Left lung (tissue), 10 donors: ENCODE data around the gene MRPS10. TPM values are rescaled to one million over a fixed set of nuclear protein-coding genes. Genes with fewer than 3 reads are reported as not detected.

Experiments used
- ATAC-seq: fragments of 200-7000 bp; cut with Tn5 transposase; one replicate; pipeline ENCODE4 v1.9.1; 2020; ENCODE audit warnings: moderate library complexity
- DNase-seq, 4 donors: peaks; one replicate each; pipeline ENCODE4 v3.0.0-alpha.2; 2013 to 2020
- H3K27ac ChIP-seq, 2 donors: fragments of 200-600 bp; sonication (generic) in 1 of 2; one replicate each; pipeline versions ENCODE4 v1.5.0 to v1.8.0; 2020 to 2021
- H3K27me3 ChIP-seq, 2 donors: fragments of 200-600 bp; sonication (generic) in 1 of 2; one replicate each; pipeline versions ENCODE4 v1.5.0 to v1.8.0; 2020 to 2021
- H3K36me3 ChIP-seq, 2 donors: fragments of 200-600 bp; sonication (generic) in 1 of 2; one replicate each; pipeline versions ENCODE4 v1.5.0 to v1.8.0; 2020 to 2021
- H3K4me1 ChIP-seq, 2 donors: fragments of 200-600 bp; one replicate each; pipeline ENCODE4 v1.8.0; 2021
- H3K4me3 ChIP-seq, 2 donors: fragments of 200-600 bp; sonication (generic) in 1 of 2; one replicate each; pipeline versions ENCODE4 v1.5.0 to v1.8.0; 2020 to 2021; ENCODE audit warnings: mild to moderate bottlenecking in 1 of 2
- H3K9me3 ChIP-seq, 2 donors: fragments of 200-600 bp; sonication (generic) in 1 of 2; one replicate each; pipeline versions ENCODE4 v1.5.0 to v1.8.0; 2020 to 2021
- CTCF ChIP-seq, 2 donors: fragments of 200-600 bp; sonication (generic) in 1 of 2; IDR thresholded peaks; one replicate each; pipeline versions ENCODE4 v1.5.0 to v1.8.0; 2021; ENCODE audit warnings: antibody characterized with exemption in 2 of 2
- intact Hi-C, 2 donors: fragments of 100-400 bp; cut with DNase I; formaldehyde crosslinking; loops; one replicate each; pipeline versions ENCODE4 v1.11.2 to v1.14.2; 2022
- polyA plus RNA-seq, 6 donors: library from polyadenylated mRNA; unstranded; fragments of 120-200 nt; gene quantifications; one replicate each; pipeline ENCODE4 v1.2.1, GENCODE V29; 2013; ENCODE audit not compliant: insufficient read length in 6 of 6
- total RNA-seq, 2 donors: library from RNA; stranded (reverse); fragmentation: NEBNext Ultra II Directional; extraction: Animal tissue kit (Norgen Biotek cat#: 25700); gene quantifications; one replicate each; pipeline ENCODE4 v1.2.1, GENCODE V29; 2021
- donor health status: DM: no; HTN: yes; CAD: no.
- donor health status: DM: no; HTN: no; CAD: no.

Gene MRPS10
- total and polyA plus RNA-seq, 8 donors: 24.5 to 36.0 (median 30.4) TPM

- no peak overlapping the region for H3K27ac ChIP-seq
- H3K4me1 ChIP-seq: no peaks in the 10 kb centered on the region
- no peak overlapping the region for H3K4me3 ChIP-seq
- DNase-seq (no peak), ATAC-seq (no peak)
- TF ChIP-seq CTCF (IDR thresholded peaks at IDR 0.05): no peak
- peaks cover 0 to 32% of the 10 kb centered on the region in 2 donors for H3K36me3 ChIP-seq
- H3K27me3 ChIP-seq: no peaks in the 10 kb centered on the region
- intact Hi-C loops: no loop called here
- no peaks in the 10 kb centered on the region for H3K9me3 ChIP-seq
Observed at GRCh38 chr6:42259286-42259685, 41.6 kb upstream of the MRPS10 start.

- ATAC-seq: no peak
- Histone ChIP-seq H3K4me1 (no peaks in the 10 kb centered on the region), H3K27ac (no peak overlapping the region), H3K4me3 (no peak overlapping the region), H3K36me3 (peaks cover 0 to 39% of the 10 kb centered on the region in 2 donors), H3K9me3 (no peaks in the 10 kb centered on the region), H3K27me3 (no peaks in the 10 kb centered on the region)
- DNase-seq: no peak
- intact Hi-C loops: no loop called here
- no peak for TF ChIP-seq CTCF (IDR thresholded peaks at IDR 0.05)
Observed at GRCh38 chr6:42257614-42258013, 40.0 kb upstream of the MRPS10 start.

- intact Hi-C loops: no loop called here
- H3K27ac ChIP-seq: no peak overlapping the region
- peaks cover 4 to 5% of the 10 kb centered on the region in 2 donors for H3K4me1 ChIP-seq
- no peak for TF ChIP-seq CTCF (IDR thresholded peaks at IDR 0.05)
- H3K4me3 ChIP-seq: no peak overlapping the region
- no peaks in the 10 kb centered on the region for H3K27me3 ChIP-seq
- no peak for ATAC-seq
- no peaks in the 10 kb centered on the region for H3K9me3 ChIP-seq
- peaks cover 0 to 39% of the 10 kb centered on the region in 2 donors for H3K36me3 ChIP-seq
- no peak for DNase-seq
Observed at GRCh38 chr6:42257063-42257462, 39.4 kb upstream of the MRPS10 start.

DNA sequence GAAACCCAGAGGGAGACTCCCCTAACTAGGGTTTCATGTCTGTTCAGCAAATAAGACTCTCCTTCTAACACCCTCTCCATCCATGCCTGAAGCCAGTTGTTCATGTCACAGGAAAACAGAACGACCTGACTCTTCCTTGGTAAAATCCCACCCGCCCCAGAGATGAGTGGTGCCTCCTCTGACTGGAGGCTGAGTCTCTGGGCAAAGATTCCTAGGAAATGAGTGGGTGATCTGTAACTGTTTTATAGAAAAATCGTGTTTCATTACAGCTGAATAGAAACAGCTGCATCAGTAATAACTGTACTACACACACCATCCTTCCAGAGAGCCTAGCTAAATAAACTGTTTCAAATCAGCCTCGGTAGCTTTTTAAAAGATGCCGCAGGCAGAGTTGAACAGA is 37.4 kb upstream of the MRPS10 start:
- peaks cover 7 to 10% of the 10 kb centered on the region in 2 donors for H3K4me1 ChIP-seq
- DNase-seq (no peak), ATAC-seq (no peak)
- no peaks in the 10 kb centered on the region for H3K9me3 ChIP-seq
- H3K27me3 ChIP-seq: no peaks in the 10 kb centered on the region
- H3K4me3 ChIP-seq: no peak overlapping the region
- intact Hi-C loops: no loop called here
- TF ChIP-seq CTCF (IDR thresholded peaks at IDR 0.05): no peak
- no peak overlapping the region for H3K27ac ChIP-seq
- H3K36me3 ChIP-seq: peaks cover 0 to 39% of the 10 kb centered on the region in 2 donors

GRCh38 chr6:42254505-42254904 is 36.8 kb upstream of the MRPS10 start:
- no peak for ATAC-seq
- Histone ChIP-seq H3K4me3 (no peak overlapping the region), H3K27me3 (no peaks in the 10 kb centered on the region), H3K4me1 (peaks cover 7 to 10% of the 10 kb centered on the region in 2 donors), H3K9me3 (no peaks in the 10 kb centered on the region), H3K27ac (no peak overlapping the region), H3K36me3 (peaks cover 0 to 39% of the 10 kb centered on the region in 2 donors)
- no peak for TF ChIP-seq CTCF (IDR thresholded peaks at IDR 0.05)
- no peak for DNase-seq
- intact Hi-C loops: no loop called here
